Smooth muscle cell of the brain vasculature (primary cell): ENCODE measurements around the gene PRRG2.

Experiments
- DNase-seq: peaks from one replicate; pipeline ENCODE4 v3.0.0-alpha.2; 2012; ENCODE audit warnings: low read depth, low spot score

The PRRG2 gene

DNA sequence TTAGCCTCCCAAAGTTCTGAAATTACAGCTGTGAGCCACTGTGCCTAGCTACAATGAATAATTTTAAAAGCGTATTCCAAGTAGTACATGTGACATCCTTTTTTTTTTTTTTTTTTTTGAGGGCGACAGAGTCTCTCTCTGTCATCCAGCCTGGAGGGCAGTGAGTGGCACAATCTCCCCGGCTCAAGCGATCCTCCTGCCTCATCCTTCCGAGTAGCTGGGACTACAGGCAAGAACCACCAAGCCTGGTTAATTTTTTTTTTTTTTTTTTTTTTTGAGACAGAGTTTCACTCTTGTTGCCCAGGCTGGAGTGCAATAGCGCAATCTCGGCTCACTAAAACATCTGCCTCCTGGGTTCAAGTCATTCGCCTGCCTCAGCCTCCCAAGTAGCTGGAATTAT lies 6.1 kb downstream of the PRRG2 start:
- DNase-seq, result no peak

DNA sequence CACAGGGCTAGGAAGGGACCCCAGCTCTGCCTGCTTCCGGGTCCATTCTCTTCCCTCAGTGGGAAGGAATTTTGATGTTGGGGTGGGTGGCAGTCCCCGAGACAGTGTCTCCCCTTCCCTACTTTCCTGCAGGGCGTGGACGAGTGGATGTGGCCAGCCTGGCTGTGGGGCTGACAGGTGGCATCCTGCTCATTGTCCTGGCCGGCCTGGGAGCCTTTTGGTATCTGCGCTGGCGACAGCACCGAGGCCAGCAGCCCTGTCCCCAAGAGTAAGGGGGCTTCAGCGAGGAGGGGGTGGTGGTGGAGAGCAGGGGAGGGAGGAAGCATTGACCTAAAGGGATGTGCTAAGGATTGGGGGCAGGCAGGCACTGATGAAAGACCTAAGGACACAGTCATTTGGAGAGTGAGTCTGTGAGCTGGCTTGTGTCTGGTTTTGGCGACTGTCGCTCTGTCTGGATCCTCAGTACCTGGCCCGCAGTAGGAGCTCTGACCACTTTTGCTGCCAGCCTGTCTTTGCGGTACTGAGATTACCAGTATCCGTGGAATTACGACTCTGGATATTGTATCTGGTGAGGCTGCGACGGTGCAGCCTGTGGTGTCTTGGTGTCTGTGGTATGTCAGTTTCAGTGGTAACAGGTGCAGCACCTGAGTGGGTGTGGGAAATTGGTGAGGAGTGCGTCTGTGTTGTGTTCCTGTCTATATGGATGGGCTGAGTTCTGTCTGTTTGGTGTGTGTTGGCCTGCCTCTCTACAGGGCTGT lies 7.4 kb downstream of the PRRG2 start:
- no peak for DNase-seq

DNA sequence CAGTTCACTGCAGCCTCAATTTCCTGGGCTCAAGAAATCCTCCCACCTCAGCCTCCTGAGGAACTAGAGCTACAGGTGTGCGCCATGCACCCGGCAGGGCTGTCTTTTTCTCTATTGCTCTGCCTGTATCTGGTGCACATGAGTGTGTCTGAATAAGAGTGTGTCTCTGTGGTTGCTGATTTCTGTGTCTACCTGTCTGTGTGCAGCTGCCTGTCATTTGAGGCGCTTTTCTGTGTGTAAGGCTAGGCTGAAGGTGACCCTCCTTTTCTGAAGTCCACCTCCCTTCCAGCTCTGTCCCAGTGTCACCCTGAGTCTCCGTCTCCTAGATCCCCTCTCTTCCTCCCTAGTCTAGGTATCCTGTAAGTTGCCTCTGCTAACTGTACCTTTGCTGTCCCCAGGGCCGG lies 8.4 kb downstream of the PRRG2 start:
- DNase-seq, result no peak

DNA sequence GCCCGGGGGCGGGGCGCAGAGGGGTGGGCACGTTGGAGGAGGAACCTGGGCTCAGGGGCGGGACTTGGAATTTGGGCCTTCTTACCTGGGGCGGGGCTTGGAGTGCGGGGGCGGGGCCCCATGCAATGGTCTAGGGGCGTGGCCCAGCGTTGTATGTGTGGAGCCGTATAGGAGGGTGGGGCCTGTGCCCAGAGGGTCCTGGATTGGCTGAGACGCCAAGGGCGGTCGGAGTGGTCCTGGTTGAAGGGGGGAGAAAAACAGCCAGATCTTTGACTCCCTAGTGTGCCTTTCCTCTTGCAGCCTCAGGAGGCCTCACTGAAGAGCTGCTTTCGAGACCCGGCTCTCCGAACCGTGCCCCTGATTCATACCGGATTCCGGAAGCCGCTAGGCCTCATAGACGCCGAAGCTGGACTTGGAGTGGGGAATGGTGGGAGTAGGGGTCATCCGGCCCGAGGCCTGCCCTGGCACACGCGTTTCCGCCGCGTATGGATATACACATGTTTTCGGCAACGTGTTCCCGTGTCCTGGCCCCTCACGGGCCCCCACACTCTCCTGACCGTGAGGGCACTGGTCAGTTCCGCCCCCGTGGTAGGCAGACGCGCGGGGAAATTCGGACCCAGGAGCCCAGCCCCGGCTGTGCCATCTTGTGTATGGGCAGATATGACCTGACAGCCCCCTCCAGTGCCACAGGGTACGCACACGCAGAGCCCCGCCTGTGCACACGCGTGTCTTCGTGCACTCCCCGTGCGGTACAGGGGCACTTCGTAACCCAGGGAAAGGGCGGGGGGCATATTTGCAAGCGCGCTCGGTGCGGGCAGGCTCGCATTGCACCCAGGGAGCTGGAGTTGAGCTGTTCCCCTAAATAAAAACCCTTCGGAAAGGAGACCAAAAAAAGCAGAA lies 9.2 kb downstream of the PRRG2 start:
- DNase-seq, result peak; percentile 88

DNA sequence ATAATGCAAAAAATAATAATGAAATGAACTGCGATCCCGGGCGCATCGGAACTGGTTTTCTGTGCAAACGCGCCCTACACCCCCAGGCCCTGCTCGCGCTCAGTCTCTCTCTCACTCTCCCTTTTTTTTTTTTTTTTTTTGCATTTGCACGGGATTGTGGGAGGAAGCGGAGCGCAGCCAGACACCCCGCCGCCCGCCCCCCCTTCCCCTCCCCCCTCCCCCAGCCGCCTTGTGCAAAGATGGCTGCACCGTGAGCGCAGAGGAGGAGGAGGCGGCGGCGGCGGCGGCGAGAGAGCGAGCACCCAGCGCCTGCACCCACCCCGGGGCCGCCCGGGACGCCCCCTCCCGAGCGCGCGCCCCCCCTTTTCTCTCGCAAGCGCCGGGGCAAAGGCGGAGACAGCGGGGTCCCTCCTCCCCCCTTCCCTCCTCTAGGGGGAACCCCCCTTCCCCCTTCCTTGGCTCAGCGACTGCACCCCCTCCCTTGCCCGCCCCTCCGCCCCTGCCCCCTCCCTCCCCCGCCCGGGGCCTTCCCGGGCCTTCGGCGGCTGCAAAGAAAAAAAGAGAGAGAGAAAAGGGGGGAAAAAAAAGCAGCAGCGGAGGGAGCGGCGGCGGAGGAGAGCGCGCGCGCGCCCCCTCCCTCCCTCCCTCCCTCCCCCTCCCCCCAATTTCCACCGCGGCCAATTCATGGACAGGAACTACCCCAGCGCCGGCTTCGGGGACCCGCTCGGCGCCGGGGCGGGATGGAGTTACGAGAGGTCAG lies 10.0 kb downstream of the PRRG2 start, which contains the start of gene PRR12:
PRR12 (plus strand) TSS at position 212 of the 760 bp plus-strand sequence; CDS start at position 685, 473 bp downstream.
- DNase-seq, result no peak

DNA sequence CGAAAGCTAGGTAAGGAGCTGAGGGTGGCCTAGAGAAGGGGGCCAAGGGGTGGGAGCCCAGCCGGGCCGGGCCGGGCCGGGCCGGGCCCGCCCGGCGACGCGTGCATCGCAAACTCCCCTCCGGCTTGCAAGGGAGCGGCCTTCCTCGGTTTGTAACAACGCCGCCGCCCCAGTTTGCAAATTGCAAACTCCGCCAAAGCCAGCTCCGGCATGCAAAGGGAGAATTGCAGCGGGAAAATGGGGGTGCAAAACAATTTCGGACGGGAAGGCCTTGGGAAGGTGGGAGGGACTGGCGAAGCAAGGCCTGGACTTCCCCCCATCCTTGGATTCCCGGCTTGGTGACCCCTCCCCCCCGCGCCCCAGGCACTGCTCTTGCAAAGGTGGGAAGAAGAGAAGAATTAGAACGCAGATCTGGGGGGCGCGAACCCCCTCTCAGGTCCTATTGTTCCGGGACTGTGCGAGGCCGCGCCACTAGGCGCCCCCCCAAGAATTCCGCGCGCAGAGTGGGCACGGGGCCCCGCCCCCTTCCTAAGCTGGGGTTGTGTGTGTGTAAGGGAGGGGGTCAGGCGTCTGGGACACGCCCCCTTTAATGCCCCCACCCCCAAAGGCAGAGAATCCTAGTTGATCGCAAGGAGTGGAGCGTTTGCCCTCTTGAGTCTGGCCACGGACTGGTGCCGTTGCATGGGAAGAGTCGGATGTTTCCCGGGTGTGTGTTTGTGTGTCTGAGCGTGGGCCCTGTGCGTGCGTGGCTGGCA lies 10.8 kb downstream of the PRRG2 start:
- no peak for DNase-seq

DNA sequence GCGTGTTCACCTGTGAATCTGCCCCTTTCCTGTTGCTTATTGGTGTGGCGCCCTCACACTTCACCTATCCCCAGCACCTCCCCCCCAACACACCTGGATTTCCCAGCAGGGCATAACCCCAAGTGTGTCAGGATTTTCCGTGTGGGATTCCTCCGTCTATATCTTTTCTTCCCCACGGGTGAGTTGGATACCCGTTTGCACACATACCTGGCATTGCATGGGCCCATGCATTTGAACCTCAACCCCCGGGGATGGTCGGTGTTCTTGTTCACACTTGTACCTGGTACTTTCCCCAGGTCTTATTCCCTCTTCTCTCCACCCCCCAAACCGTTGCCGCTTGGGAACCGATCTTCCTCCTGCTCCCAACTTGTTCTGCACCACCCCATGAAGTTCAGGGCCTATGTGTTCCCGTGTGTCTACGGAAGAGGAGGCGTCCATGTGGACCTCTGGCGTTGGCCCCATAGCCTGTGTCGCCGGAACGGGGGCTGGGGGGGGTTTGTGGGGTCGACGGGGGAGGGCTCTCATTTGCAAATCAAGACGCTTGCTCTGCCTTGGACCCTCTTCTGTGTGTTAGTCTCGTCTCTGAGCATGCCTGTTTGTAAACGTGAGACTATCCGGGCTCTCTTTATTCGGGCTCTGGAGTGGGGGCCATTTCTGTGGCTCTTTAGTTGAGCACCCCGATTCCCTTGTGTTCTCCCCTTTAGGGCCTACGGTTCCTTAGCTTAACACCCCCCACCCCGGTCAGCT lies 11.5 kb downstream of the PRRG2 start:
- DNase-seq, result no peak

DNA sequence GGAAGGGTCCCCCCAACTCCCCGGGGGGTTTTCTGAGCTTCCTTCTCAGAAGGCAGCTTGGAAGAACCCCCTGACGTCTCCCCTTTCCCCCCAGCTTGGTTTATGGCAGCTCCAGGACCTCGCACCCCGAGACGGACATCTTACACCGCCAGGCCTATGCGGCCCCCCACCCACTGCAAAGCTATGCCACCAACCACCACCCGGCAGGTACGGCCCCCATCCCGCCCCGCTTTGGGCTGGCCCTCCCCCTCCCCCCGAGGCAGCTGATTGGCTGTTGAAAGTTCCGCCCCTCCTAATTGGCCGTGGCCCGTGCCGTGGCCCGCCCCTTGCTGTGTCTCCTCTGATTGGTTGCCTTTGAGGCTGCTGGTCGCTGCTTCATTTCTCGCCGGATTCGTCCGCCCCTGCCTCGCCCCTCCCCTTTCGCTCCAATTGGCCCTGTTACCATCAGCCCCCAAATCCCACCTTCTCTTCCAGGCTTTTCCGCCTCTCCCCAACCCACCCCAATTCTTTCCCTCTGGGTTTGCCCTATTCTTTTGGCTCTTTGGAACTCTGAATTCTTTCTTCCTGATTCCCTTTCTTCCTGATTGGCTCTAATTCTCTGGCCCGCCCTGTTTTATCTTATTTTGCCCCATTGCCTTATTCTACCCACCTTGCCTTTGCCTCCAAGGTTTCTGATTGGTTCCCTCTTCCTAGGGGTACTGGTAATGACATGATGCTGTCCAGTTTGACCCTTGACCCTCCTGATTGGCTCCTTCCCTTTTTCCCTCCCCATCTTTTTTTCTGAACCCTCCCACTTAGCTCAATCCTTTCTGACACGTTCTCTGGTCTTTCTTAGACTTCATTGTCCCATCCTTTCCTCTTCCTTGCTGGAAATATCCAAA lies 12.4 kb downstream of the PRRG2 start:
- DNase-seq, result peak; percentile 78

DNA sequence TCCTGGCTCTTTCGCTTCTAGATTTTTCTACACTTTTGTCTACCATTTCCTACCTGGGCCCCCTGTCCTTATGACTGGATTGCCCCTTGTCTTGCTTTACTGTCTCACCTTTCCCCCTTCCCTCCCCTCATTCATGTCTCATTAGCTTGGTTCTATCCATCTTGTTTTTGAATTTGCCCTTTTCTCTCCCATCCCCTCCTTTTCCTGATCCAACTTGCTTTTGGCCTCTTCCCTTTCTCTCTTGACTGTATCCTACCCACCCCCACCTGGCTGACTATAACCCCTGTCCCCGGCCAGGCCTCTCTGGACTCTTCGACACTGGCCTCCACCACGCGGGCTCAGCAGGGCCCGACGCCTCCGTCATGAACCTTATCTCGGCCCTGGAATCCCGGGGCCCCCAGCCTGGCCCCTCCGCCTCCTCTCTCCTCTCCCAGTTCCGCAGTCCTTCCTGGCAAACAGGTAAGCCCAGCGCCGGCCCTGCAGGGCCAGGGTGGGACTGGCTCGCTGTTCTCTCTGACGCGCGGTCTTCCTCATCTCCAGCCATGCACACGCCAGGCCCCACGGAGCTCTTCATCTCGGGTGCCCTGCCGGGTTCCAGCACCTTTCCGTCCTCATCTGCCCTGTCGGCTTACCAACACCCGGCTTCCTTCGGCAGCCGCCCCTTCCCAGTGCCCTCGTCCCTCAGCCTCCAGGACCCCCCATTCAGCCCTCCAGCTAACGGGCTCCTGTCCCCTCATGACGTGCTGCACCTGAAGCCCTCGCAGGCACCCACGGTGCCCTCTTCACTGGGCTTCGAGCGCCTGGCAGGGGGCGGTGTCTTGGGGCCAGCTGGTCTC lies 13.3 kb downstream of the PRRG2 start:
- DNase-seq, result no peak

DNA sequence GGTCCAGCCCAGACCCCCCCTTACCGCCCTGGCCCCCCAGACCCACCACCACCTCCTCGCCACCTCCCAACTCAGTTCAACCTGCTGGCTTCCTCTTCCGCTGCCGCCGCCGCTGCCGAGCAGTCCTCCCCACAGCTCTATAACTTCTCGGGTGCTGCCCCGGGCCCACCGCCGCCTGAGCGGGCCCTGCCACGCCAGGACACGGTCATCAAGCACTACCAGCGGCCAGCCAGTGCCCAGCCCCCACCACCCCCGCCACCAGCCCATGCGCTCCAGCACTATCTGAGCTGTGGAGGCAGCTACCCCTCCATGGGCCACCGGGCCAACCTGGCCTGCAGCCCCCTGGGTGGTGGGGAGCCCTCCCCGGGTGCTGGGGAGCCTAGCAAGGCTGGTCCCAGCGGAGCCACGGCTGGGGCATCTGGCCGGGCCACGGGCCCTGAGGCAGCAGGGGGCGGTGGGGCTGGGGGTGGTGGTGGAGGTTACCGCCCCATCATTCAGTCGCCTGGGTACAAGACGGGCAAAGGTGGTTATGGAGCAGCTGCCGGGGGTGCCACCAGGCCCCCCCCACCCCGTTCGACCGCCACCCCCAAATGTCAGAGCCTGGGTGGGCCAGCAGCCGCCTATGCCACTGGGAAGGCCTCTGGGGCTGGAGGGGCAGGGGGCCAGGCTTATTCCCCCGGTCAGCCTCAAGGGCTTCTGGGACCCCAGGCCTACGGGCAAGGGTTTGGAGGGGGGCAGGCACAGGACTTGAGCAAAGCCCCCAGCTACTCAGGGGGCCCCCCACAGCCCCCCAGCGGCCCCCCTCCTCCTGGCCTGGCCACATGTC lies 14.1 kb downstream of the PRRG2 start:
- no peak for DNase-seq

DNA sequence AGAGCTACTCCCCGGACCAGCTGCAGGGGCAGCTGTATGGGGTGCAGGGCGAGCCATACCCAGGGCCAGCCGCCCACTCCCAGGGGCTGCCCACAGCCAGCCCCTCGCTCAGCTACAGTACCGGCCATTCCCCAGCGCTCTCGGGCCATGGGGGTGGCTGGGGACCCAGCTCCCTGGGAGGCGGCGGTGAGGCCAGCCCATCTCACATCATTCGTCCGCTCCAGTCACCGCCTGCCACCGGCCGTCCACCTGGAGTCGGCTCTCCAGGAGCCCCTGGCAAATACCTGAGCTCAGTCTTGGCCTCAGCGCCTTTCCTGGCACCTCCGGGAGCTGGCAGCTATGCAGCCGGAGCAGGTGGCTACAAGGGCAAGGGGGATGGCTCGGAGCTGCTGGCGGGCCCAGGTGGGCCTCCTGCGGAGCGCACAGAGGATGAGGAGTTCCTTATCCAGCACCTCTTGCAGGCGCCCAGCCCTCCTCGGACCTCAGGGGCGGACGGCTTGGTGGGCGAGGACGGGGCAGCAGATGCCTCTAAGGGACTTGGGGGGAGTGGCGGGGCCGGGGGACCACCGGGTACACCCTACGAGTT lies 14.8 kb downstream of the PRRG2 start:
- no peak for DNase-seq

DNA sequence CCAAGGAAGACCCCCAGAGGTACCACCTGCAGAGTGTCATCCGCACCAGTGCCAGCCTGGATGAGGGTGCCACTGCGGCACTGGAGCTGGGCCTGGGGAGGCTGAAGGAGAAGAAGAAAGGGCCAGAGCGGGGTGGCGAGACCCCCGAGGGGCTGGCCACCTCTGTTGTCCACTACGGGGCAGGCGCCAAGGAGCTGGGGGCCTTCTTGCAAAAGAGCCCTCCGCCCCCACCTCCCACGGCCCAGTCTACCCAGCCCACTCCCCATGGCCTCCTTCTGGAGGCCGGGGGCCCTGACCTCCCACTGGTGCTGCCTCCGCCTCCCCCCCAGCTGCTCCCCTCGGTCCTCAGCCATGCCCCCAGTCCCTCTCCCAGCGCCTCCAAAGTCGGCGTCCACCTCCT lies 15.3 kb downstream of the PRRG2 start:
- DNase-seq, result no peak

DNA sequence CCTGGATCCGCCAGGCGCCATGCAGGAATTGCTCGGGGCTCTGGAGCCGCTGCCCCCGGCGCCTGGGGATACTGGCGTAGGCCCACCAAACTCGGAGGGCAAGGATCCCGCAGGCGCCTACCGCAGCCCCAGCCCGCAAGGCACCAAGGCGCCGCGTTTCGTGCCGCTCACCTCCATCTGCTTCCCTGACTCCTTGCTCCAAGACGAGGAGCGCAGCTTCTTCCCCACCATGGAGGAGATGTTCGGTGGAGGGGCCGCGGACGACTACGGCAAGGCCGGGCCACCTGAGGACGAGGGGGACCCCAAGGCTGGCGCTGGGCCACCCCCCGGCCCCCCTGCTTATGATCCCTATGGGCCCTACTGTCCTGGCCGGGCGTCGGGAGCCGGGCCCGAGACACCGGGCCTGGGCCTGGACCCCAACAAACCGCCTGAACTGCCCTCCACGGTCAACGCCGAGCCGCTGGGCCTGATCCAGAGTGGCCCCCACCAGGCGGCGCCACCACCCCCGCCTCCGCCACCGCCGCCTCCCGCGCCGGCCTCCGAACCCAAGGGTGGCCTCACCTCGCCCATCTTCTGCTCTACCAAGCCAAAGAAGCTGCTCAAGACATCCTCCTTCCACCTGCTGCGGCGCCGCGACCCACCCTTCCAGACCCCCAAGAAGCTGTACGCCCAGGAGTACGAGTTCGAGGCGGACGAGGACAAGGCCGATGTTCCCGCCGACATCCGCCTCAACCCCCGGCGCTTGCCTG lies 16.0 kb downstream of the PRRG2 start:
- DNase-seq, result no peak

DNA sequence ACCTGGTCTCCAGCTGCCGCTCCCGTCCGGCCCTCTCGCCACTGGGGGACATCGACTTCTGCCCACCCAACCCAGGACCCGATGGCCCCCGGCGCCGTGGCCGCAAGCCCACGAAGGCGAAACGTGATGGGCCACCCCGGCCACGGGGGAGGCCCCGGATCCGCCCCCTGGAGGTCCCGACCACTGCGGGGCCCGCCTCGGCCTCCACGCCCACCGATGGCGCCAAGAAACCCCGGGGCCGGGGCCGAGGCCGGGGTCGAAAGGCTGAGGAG lies 16.5 kb downstream of the PRRG2 start:
- no peak for DNase-seq

DNA sequence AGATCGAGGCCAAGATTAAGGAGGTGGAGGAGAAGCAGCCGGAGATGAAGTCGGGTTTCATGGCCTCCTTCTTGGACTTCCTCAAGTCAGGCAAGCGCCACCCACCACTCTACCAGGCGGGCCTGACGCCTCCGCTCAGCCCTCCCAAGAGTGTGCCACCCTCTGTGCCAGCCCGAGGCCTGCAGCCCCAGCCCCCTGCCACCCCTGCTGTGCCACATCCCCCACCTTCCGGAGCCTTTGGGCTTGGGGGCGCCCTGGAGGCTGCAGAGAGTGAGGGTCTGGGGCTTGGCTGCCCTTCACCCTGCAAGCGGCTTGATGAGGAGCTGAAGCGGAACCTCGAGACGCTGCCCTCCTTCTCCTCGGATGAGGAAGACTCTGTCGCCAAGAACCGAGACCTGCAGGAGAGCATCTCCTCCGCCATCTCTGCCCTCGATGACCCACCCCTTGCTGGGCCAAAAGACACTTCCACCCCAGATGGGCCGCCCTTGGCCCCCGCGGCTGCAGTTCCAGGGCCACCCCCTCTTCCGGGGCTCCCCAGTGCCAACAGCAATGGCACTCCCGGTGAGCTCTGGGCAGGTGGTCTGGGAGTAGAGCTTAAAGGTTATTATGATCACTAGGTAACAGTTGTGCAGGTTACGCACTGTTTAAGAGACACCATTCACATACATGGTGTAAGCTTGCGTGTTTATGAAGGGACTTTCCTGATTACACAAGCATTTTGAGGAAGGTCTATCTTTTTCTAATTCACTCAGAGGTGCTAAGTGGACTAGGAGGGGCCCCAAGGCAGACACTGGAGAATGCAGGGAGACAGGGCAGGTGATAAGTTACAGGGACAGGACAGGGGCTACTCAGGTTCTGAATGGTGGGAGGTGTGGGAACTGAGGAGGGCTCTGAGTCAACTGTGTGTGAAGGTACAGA lies 18.5 kb downstream of the PRRG2 start:
- no peak for DNase-seq

DNA sequence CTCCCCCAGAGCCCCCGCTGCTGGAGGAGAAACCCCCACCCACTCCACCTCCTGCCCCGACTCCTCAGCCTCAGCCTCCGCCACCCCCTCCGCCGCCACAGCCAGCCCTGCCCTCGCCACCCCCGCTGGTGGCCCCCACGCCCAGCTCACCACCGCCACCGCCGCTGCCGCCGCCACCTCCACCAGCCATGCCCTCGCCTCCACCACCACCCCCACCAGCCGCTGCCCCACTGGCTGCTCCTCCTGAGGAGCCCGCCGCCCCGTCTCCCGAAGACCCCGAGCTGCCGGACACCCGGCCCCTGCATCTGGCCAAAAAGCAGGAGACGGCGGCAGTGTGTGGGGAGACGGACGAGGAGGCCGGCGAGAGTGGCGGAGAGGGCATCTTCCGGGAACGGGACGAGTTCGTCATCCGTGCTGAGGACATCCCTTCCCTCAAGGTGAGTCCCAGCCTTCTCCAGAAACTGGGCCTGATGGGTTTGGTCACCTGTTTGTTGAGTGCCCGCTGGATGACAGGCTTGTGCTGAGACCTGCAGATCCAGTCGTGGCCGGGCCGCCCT lies 20.4 kb downstream of the PRRG2 start:
- no peak for DNase-seq
